DOHH2 (cell line): ENCODE measurements around the gene SLC35E3.

Source experiments
- H3F3A ChIP-seq: fragments of 200-600 bp; sonication (generic), shearing (Covaris generic); 2 replicates; pipeline ENCODE4 v1.6.0; 2016; ENCODE audit warnings: antibody characterized with exemption, mild to moderate bottlenecking; ENCODE audit not compliant: control insufficient read depth, insufficient read depth
- H3K27ac ChIP-seq: fragments of 200-600 bp; sonication (generic); 2 replicates; pipeline ENCODE4 v1.5.1; 2014; ENCODE audit warnings: low read depth, mild to moderate bottlenecking, low read length, moderate library complexity
- H3K27me3 ChIP-seq: fragments of 200-600 bp; sonication (generic); 2 replicates; pipeline ENCODE4 v1.6.1; 2014; ENCODE audit warnings: mild to moderate bottlenecking, low read length, mixed read lengths; ENCODE audit not compliant: control insufficient read depth
- H3K36me3 ChIP-seq: fragments of 200-600 bp; sonication (generic); 2 replicates; pipeline ENCODE4 v1.6.1; 2014; ENCODE audit warnings: mild to moderate bottlenecking, low read length, moderate library complexity, mixed read lengths; ENCODE audit not compliant: control insufficient read depth
- H3K4me1 ChIP-seq: fragments of 200-600 bp; sonication (generic); 2 replicates; pipeline ENCODE4 v1.6.1; 2014; ENCODE audit warnings: mild to moderate bottlenecking, low read length, mixed read lengths; ENCODE audit not compliant: control insufficient read depth
- H3K4me2 ChIP-seq: fragments of 200-600 bp; sonication (generic); 2 replicates; pipeline ENCODE4 v1.6.0; 2014; ENCODE audit warnings: mild to moderate bottlenecking, low read length, moderate library complexity
- H3K4me3 ChIP-seq: fragments of 200-600 bp; sonication (generic); 2 replicates; pipeline ENCODE4 v1.5.1; 2014; ENCODE audit warnings: mild to moderate bottlenecking, low read length, mixed read lengths
- H3K79me2 ChIP-seq: fragments of 200-600 bp; sonication (generic); 2 replicates; pipeline ENCODE4 v1.6.1; 2014; ENCODE audit warnings: mild to moderate bottlenecking, low read length, mixed read lengths; ENCODE audit not compliant: control insufficient read depth
- H3K9me2 ChIP-seq: fragments of 200-600 bp; sonication (generic); replicated peaks from 2 replicates; pipeline ENCODE4 v1.6.1; 2014; ENCODE audit warnings: mild to moderate bottlenecking, low read length, mixed read lengths; ENCODE audit not compliant: control insufficient read depth
- H3K9me3 ChIP-seq: fragments of 200-600 bp; sonication (generic); 2 replicates; pipeline ENCODE4 v1.6.1; 2014; ENCODE audit warnings: antibody characterized with exemption, low read length, mixed read lengths; ENCODE audit not compliant: control insufficient read depth, insufficient read depth
- H4K20me1 ChIP-seq: fragments of 200-600 bp; sonication (generic); 2 replicates; pipeline ENCODE4 v1.6.0; 2014; ENCODE audit warnings: low read depth, mild to moderate bottlenecking, antibody characterized with exemption, low read length, moderate library complexity; ENCODE audit not compliant: control insufficient read depth, insufficient read depth
- EZH2phosphoT487 ChIP-seq: fragments of 200-600 bp; sonication (generic); IDR thresholded peaks from 2 replicates; pipeline ENCODE4 v1.6.1; 2017; ENCODE audit warnings: borderline replicate concordance, mild to moderate bottlenecking, antibody characterized with exemption, low read length, moderate library complexity, mixed read lengths
- TF ChIP-seq, protein P1 (sequence below): fragments of 200-600 bp; sonication (generic); IDR thresholded peaks from one replicate; pipeline ENCODE4 v1.5.1; 2014; ENCODE audit warnings: antibody characterized with exemption, mild to moderate bottlenecking, low read depth, low read length; ENCODE audit not compliant: poor library complexity, severe bottlenecking

Gene SLC35E3

DNA sequence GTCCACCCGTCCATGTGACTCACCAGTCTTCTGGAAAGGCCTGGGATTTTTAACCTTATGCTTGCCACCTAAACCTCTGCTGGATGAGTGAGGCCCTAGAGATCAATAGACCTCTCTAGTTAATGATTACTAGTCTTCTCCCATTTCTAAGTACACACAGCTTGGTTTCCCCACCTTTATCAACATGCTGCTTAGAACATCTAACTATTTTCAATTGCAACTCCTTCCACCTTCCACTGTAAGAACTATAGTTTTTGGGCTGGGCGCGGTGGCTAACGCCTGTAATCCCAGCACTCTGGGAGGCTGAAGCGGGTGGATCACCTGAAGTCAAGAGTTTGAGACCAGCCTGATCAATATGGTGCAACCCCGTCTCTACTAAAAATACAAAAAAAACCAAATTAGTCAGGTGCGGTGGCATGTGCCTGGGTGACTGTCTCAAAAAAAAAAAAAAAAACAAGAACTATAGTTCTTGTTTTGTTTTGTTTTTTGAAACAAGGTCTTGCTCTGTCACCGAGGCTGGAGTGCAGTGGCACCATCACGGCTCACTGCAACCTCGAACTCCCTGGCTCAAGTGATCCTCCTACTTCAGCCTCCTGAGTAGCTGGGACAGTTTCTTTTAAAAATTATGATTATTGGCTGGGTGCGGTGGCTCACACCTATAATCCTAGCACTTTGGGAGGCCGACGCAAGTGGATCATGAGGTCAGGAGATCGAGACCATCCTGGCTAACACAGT is 43.3 kb downstream of the SLC35E3 start:
- Histone ChIP-seq H3K9me3 (no peaks in the 10 kb centered on the region), H3K36me3 (no peaks in the 10 kb centered on the region), H3F3A (peaks cover 8% of the 10 kb centered on the region; the same call in 1 of the 2 replicates), H3K79me2 (no peaks in the 10 kb centered on the region), H3K4me1 (peaks cover 96% of the 10 kb centered on the region), H3K27ac (peak overlapping the region; percentile 83), H4K20me1 (no peaks in the 10 kb centered on the region), H3K4me3 (no peak overlapping the region), H3K4me2 (peak overlapping the region; percentile 56), H3K9me2 (no peaks in the 10 kb centered on the region), H3K27me3 (no peaks in the 10 kb centered on the region)
- TF ChIP-seq, protein P1, sequence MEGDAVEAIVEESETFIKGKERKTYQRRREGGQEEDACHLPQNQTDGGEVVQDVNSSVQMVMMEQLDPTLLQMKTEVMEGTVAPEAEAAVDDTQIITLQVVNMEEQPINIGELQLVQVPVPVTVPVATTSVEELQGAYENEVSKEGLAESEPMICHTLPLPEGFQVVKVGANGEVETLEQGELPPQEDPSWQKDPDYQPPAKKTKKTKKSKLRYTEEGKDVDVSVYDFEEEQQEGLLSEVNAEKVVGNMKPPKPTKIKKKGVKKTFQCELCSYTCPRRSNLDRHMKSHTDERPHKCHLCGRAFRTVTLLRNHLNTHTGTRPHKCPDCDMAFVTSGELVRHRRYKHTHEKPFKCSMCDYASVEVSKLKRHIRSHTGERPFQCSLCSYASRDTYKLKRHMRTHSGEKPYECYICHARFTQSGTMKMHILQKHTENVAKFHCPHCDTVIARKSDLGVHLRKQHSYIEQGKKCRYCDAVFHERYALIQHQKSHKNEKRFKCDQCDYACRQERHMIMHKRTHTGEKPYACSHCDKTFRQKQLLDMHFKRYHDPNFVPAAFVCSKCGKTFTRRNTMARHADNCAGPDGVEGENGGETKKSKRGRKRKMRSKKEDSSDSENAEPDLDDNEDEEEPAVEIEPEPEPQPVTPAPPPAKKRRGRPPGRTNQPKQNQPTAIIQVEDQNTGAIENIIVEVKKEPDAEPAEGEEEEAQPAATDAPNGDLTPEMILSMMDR, result no peak
- TF ChIP-seq EZH2phosphoT487, result no peak

DNA sequence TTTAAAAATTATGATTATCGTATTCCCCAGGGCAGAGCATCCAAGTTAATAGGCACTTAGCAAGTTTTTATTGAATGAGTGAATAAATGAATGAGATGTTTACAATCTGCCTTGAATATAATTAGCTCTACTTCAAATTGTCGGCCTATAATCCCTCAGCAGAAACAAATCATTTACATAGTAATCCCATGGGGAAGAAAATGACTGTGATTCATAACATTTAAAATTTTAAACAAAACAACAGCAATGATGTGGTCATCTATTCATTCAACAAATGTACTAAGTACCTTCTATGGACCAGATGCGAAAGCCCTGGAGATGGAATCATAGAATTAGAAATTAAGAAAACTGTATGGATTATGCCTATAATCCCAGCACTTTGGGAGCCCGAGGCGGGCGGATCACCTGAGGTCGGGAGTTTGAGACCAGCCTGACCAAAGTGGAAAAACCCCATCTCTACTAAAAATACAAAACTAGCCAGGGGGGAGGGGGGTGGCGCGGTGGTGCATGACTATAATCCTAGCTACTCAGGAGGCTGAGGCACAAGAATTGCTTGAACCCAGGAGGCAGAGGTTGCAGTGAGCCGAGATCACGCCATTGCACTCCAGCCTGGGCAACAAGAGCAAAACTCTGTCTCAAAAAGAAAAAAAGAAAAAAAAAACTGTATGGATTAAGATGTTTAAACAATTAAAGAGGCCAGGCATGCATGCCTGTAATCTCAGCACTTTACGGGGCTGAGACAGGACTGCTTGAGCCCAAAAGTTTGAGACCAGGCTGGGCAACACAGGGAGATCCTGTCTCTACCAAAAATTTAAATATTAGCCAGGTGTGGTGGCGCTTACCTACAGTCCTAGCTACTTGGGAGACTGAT is 44.3 kb downstream of the SLC35E3 start:
- H3K9me3 ChIP-seq, result no peaks in the 10 kb centered on the region
- no peaks in the 10 kb centered on the region for H3K79me2 ChIP-seq
- H3K4me3 ChIP-seq, result no peak overlapping the region
- peak overlapping the region; percentile 14; the same call in 1 of the 2 replicates for H3K27ac ChIP-seq
- H3K27me3 ChIP-seq, result no peaks in the 10 kb centered on the region
- TF ChIP-seq, protein P1, result no peak
- TF ChIP-seq EZH2phosphoT487, result no peak
- peaks cover 95% of the 10 kb centered on the region for H3K4me1 ChIP-seq
- peak overlapping the region; percentile 3; the same call in 1 of the 2 replicates for H3K4me2 ChIP-seq
- H3K9me2 ChIP-seq, result no peaks in the 10 kb centered on the region
- no peaks in the 10 kb centered on the region for H3K36me3 ChIP-seq
- H3F3A ChIP-seq, result peaks cover 8% of the 10 kb centered on the region; the same call in 1 of the 2 replicates
- no peaks in the 10 kb centered on the region for H4K20me1 ChIP-seq

DNA sequence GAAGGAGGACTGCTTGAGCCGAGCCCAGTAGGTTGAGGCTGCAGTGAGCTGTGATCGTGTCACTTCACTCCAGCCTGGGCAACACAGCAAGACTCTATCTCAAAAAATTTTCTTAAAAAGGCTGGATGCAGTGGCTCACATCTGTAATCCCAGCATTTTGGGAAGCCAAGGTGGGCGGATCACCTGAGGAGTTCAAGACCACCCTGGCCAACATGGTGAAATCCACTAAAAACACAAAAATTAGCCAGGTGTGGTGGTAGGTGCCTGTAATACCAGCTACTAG is 44.9 kb downstream of the SLC35E3 start:
- H3K27me3 ChIP-seq, result no peaks in the 10 kb centered on the region
- H3K36me3 ChIP-seq, result no peaks in the 10 kb centered on the region
- H3K79me2 ChIP-seq, result no peaks in the 10 kb centered on the region
- H3K9me3 ChIP-seq, result no peaks in the 10 kb centered on the region
- peak overlapping the region; percentile 14; the same call in 1 of the 2 replicates for H3K27ac ChIP-seq
- peaks cover 89% of the 10 kb centered on the region for H3K4me1 ChIP-seq
- no peak overlapping the region for H3K4me3 ChIP-seq
- peaks cover 8% of the 10 kb centered on the region; the same call in 1 of the 2 replicates for H3F3A ChIP-seq
- H3K9me2 ChIP-seq, result no peaks in the 10 kb centered on the region
- TF ChIP-seq, protein P1, result no peak
- TF ChIP-seq EZH2phosphoT487, result no peak
- H3K4me2 ChIP-seq, result no peak overlapping the region
- no peaks in the 10 kb centered on the region for H4K20me1 ChIP-seq
